Neural progenitor cell (in vitro differentiated cells): ENCODE data around the gene ARHGAP24. TPM values are rescaled to one million over a fixed set of nuclear protein-coding genes. Genes with fewer than 3 reads are reported as not detected.

ENCODE experiments used
- DNase-seq: peaks from one replicate; pipeline ENCODE4 v3.0.0-alpha.2; 2016; ENCODE audit warnings: low spot score
- H2AFZ ChIP-seq: fragments of 200-600 bp; sonication (generic); replicated peaks from 2 replicates; pipeline ENCODE4 v1.6.1; 2016; ENCODE audit warnings: antibody characterized with exemption
- H3F3A ChIP-seq: fragments of 200-600 bp; sonication (generic); 2 replicates; pipeline ENCODE4 v1.6.1; 2016; ENCODE audit warnings: antibody characterized with exemption, low read depth
- H3K27ac ChIP-seq: fragments of 200-600 bp; sonication (generic); 2 replicates; pipeline ENCODE4 v1.5.1; 2016; ENCODE audit warnings: mild to moderate bottlenecking
- H3K27me3 ChIP-seq: fragments of 200-600 bp; sonication (generic); 2 replicates; pipeline ENCODE4 v1.6.1; 2016; ENCODE audit warnings: mild to moderate bottlenecking, moderate library complexity
- H3K36me3 ChIP-seq: fragments of 200-600 bp; sonication (generic); 2 replicates; pipeline ENCODE4 v1.5.1; 2016
- H3K4me1 ChIP-seq: fragments of 200-600 bp; sonication (generic); 2 replicates; pipeline ENCODE4 v1.6.1; 2016; ENCODE audit warnings: mixed run types
- H3K4me2 ChIP-seq: fragments of 200-600 bp; sonication (generic); 2 replicates; pipeline ENCODE4 v1.6.1; 2016
- H3K4me3 ChIP-seq: fragments of 200-600 bp; sonication (generic); 2 replicates; pipeline ENCODE4 v1.5.1; 2016
- H3K79me2 ChIP-seq: fragments of 200-600 bp; sonication (generic); 2 replicates; pipeline ENCODE4 v1.6.1; 2016; ENCODE audit warnings: low read depth
- H3K9ac ChIP-seq: fragments of 200-600 bp; sonication (generic); 2 replicates; pipeline ENCODE4 v1.6.1; 2016
- H3K9me3 ChIP-seq: fragments of 200-600 bp; sonication (generic); 2 replicates; pipeline ENCODE4 v1.5.1; 2016; ENCODE audit warnings: low read depth
- H4K20me1 ChIP-seq: fragments of 200-600 bp; sonication (generic); 2 replicates; pipeline ENCODE4 v1.6.1; 2016; ENCODE audit warnings: low read depth
- H3K27ac Mint-ChIP-seq: 3 replicates; pipeline ENCODE4 v1.8.0; 2021; ENCODE audit warnings: mixed read lengths
- H3K27me3 Mint-ChIP-seq: 2 replicates; pipeline ENCODE4 v1.8.0; 2022; ENCODE audit warnings: low read depth, mild to moderate bottlenecking, inconsistent platforms, moderate library complexity, mixed read lengths; ENCODE audit not compliant: insufficient read depth
- H3K36me3 Mint-ChIP-seq: 3 replicates; pipeline ENCODE4 v1.8.0; 2021; ENCODE audit warnings: mixed read lengths
- H3K4me1 Mint-ChIP-seq: 3 replicates; pipeline ENCODE4 v1.8.0; 2021; ENCODE audit warnings: mixed read lengths
- H3K4me3 Mint-ChIP-seq: 3 replicates; pipeline ENCODE4 v1.8.0; 2021; ENCODE audit warnings: mild to moderate bottlenecking, moderate library complexity, mixed read lengths
- H3K9me3 Mint-ChIP-seq: 3 replicates; pipeline ENCODE4 v1.8.0; 2020; ENCODE audit warnings: mixed read lengths
- CTCF ChIP-seq: fragments of 200-600 bp; sonication (generic); IDR thresholded peaks from 2 replicates; pipeline ENCODE4 v1.5.1; 2017; ENCODE audit warnings: antibody characterized with exemption, mild to moderate bottlenecking
- EZH2 ChIP-seq: fragments of 200-600 bp; sonication (generic); IDR thresholded peaks from 2 replicates; pipeline ENCODE4 v1.6.1; 2017; ENCODE audit warnings: antibody characterized with exemption, mild to moderate bottlenecking, moderate library complexity
- EZH2phosphoT487 ChIP-seq: fragments of 200-600 bp; sonication (generic); IDR thresholded peaks from 2 replicates; pipeline ENCODE4 v1.6.1; 2017; ENCODE audit warnings: antibody characterized with exemption
- total RNA-seq: library from RNA; depleted of rRNA; stranded (reverse); fragments of >200 nt; gene quantifications from 2 replicates; pipeline ENCODE4 v1.2.3, GENCODE V29; 2015; ENCODE audit warnings: low replicate concordance

ARHGAP24 gene
- total RNA-seq, 1 donor from 2014 or later, result 2.2 TPM

- no peak overlapping the region for H3K9ac ChIP-seq
- H3K27ac ChIP-seq, result no peak overlapping the region
- H3K27me3 ChIP-seq, result no peaks in the 10 kb centered on the region
- no peak for TF ChIP-seq CTCF
- TF ChIP-seq EZH2, result no peak
- TF ChIP-seq EZH2phosphoT487, result no peak
- no peak overlapping the region for H2AFZ ChIP-seq
- Mint-ChIP-seq H3K27ac (no peak overlapping the region), H3K36me3 (no peaks in the 10 kb centered on the region), H3K27me3 (no peaks in the 10 kb centered on the region), H3K9me3 (no peaks in the 10 kb centered on the region), H3K4me3 (no peak overlapping the region), H3K4me1 (peaks cover 71% of the 10 kb centered on the region)
- peaks cover 43% of the 10 kb centered on the region for H3K4me1 ChIP-seq
- H4K20me1 ChIP-seq, result no peaks in the 10 kb centered on the region
- H3K4me2 ChIP-seq, result no peak overlapping the region
- no peaks in the 10 kb centered on the region for H3K79me2 ChIP-seq
- no peaks in the 10 kb centered on the region for H3K9me3 ChIP-seq
- no peaks in the 10 kb centered on the region for H3K36me3 ChIP-seq
- DNase-seq, result no peak
- H3K4me3 ChIP-seq, result no peak overlapping the region
- H3F3A ChIP-seq, result peaks cover 7% of the 10 kb centered on the region
Measured at GRCh38 chr4:85829276-85830051, 354.5 kb downstream of the ARHGAP24 start.

- H3K36me3 ChIP-seq, result no peaks in the 10 kb centered on the region
- Mint-ChIP-seq H3K27me3 (no peaks in the 10 kb centered on the region), H3K4me1 (peaks cover 58% of the 10 kb centered on the region), H3K4me3 (no peak overlapping the region), H3K9me3 (no peaks in the 10 kb centered on the region), H3K27ac (no peak overlapping the region), H3K36me3 (no peaks in the 10 kb centered on the region)
- H3K9me3 ChIP-seq, result no peaks in the 10 kb centered on the region
- no peak overlapping the region for H3K4me3 ChIP-seq
- H3K9ac ChIP-seq, result no peak overlapping the region
- no peak overlapping the region for H3K27ac ChIP-seq
- no peaks in the 10 kb centered on the region for H3K79me2 ChIP-seq
- no peak for DNase-seq
- H3K4me2 ChIP-seq, result no peak overlapping the region
- peaks cover 35% of the 10 kb centered on the region for H3K4me1 ChIP-seq
- H3F3A ChIP-seq, result peaks cover 7% of the 10 kb centered on the region
- H3K27me3 ChIP-seq, result no peaks in the 10 kb centered on the region
- TF ChIP-seq EZH2 (no peak), CTCF (no peak)
- no peaks in the 10 kb centered on the region for H4K20me1 ChIP-seq
- H2AFZ ChIP-seq, result no peak overlapping the region
Measured at GRCh38 chr4:85831647-85832046, 356.7 kb downstream of the ARHGAP24 start.

GRCh38 chr4:85833302-85833701 is 358.4 kb downstream of the ARHGAP24 start:
- TF ChIP-seq EZH2, result no peak
- TF ChIP-seq CTCF, result no peak
- no peak for TF ChIP-seq EZH2phosphoT487
- Mint-ChIP-seq H3K27ac (peak overlapping the region; percentile 18), H3K9me3 (no peaks in the 10 kb centered on the region), H3K36me3 (no peaks in the 10 kb centered on the region), H3K4me3 (no peak overlapping the region), H3K4me1 (peaks cover 44% of the 10 kb centered on the region), H3K27me3 (no peaks in the 10 kb centered on the region)
- Histone ChIP-seq H3K79me2 (no peaks in the 10 kb centered on the region), H3K27ac (no peak overlapping the region), H3K27me3 (no peaks in the 10 kb centered on the region), H3K9ac (no peak overlapping the region), H3K9me3 (no peaks in the 10 kb centered on the region), H3K36me3 (no peaks in the 10 kb centered on the region), H3K4me3 (no peak overlapping the region), H3F3A (no peaks in the 10 kb centered on the region), H3K4me1 (peaks cover 26% of the 10 kb centered on the region), H3K4me2 (no peak overlapping the region), H2AFZ (no peak overlapping the region), H4K20me1 (no peaks in the 10 kb centered on the region)
- DNase-seq, result peak; percentile 53
